Activated CD4-positive, alpha-beta T cell treated with anti-CD3 and anti-CD28 coated beads for 4 hours (primary cell): ENCODE data around the gene SFI1.
A peak's percentile ranks its signal among the peaks of the same experiment; 100 is the strongest.
"Not testable (repeated sequence)": the region's sequence is repeated elsewhere in the genome, so short reads cannot be mapped to it uniquely, and the experiment has no call there.

Experiments used
- DNase-seq, 2 donors: peaks; one replicate each; pipeline ENCODE4 v3.0.0-alpha.2; 2020

The SFI1 gene, protein sequence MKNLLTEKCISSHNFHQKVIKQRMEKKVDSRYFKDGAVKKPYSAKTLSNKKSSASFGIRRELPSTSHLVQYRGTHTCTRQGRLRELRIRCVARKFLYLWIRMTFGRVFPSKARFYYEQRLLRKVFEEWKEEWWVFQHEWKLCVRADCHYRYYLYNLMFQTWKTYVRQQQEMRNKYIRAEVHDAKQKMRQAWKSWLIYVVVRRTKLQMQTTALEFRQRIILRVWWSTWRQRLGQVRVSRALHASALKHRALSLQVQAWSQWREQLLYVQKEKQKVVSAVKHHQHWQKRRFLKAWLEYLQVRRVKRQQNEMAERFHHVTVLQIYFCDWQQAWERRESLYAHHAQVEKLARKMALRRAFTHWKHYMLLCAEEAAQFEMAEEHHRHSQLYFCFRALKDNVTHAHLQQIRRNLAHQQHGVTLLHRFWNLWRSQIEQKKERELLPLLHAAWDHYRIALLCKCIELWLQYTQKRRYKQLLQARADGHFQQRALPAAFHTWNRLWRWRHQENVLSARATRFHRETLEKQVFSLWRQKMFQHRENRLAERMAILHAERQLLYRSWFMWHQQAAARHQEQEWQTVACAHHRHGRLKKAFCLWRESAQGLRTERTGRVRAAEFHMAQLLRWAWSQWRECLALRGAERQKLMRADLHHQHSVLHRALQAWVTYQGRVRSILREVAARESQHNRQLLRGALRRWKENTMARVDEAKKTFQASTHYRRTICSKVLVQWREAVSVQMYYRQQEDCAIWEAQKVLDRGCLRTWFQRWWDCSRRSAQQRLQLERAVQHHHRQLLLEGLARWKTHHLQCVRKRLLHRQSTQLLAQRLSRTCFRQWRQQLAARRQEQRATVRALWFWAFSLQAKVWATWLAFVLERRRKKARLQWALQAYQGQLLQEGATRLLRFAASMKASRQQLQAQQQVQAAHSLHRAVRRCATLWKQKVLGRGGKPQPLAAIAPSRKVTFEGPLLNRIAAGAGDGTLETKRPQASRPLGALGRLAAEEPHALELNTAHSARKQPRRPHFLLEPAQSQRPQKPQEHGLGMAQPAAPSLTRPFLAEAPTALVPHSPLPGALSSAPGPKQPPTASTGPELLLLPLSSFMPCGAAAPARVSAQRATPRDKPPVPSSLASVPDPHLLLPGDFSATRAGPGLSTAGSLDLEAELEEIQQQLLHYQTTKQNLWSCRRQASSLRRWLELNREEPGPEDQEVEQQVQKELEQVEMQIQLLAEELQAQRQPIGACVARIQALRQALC

DNA sequence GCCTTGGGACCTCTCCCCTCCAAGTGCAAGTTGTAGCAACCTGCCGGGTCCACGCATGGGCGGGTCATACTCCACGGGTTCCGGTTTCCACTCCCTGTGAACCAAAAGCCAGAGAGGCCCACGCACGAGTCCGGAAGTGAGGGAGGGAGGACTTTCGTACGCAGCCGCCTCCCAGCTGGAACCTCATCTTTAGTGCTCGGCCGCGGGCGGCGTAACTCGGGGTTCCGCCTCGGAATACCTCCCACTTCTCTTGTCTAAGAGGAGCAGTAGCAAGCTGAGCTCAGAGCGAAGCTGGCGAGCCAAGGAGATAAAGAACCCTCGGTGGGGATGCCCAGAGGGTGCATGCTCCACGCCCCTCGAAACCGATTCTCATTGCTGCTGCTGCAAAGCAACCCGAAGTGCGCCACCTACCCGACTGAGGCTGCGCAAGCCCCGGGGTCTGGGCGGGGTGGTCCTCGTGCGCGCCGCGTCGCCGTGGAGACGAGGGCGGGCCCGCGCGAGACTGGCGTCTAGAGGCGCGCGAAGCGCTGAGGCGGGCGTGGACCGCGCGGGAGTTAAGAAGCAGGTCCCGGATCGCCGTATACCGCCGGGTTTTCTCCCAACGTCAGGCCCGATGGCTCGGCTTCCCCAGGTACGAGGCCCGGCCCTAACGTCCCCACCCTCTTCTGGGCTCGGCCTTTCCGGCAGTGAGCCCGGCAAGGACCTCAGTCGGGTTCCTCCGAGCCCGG lies at the start of gene SFI1:
Gene SFI1 (plus strand): TSS at position 530 of the 728 bp plus-strand sequence. CDS start 11,749 bp downstream, outside the sequence.
- DNase-seq = peak; percentile 94 to 95

DNA sequence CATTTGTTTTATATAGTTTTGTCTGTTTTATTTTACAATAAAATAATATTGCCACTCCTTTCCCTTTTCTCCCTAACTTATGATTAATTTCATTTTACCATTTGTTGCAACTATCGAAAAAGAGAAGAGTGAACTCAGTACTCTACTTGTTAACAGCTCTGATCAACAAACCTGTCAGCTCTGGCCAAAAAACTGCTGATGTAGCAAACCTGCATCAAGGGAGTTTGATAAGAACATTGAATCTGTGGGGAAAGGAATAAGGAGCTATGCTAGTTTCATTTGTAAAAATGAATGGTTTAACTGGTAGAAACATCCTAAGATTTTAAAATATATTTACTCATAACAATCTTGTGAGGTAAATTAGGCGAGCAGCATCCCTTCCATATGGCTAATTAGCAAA lies 49.6 kb upstream of the SFI1 start:
- DNase-seq = no peak

DNA sequence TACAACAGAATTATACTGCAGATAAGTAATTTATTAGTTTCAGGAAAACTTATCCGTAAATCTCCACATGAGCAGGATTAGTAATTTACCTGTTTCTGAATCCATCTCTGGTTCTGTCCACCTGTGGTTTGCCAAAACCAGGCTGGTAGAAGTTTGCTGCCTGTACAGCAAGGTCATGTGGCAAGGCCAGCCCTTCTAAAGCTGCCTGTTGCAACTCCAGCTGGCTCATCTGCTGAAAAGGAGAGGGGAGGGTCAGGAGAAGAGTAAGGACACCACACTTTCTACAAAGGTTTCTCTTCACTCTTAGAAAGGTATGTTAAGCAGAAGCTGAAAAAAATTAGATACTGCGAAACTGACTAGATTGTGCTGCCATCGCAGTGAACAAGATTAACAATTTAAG lies 49.0 kb upstream of the SFI1 start:
- DNase-seq = no peak

DNA sequence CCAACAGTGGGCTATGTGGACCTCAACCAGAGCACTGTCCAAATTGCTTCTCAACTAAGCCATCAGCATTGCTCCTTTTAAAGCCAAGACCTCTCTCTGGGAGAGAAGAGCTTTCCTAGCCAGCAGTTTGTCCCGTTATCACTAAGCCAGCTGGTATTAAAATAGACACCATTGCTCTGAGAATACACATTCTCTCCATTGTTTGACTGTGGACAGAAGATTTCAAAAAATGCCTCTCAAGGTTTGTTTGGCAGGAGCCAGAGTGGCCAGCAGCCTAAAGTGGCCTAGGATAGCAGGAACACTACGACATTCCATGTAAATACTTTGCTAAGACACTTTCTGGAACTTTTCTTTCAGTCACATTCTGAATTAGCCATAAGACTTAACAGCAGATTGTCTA lies 48.0 kb upstream of the SFI1 start:
- DNase-seq = no peak

DNA sequence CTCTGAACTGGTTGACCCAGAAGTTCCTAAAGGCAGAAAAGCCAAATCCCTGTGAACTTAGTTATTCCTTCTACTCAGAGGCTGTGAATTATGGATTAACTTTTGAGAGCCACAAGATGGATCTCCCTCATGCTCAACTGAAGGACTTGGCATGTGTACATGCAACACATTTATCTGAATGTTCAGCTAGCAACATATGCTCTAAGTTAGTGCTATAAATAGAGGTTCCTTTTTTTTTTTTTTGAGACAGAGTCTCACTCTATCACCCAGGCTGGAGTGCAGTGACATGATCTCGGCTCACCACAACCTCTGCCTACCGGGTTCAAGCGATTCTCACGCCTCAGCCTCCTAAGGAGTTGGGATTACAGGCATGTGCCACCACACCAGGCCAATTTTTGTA lies 46.8 kb upstream of the SFI1 start:
- DNase-seq = no peak

DNA sequence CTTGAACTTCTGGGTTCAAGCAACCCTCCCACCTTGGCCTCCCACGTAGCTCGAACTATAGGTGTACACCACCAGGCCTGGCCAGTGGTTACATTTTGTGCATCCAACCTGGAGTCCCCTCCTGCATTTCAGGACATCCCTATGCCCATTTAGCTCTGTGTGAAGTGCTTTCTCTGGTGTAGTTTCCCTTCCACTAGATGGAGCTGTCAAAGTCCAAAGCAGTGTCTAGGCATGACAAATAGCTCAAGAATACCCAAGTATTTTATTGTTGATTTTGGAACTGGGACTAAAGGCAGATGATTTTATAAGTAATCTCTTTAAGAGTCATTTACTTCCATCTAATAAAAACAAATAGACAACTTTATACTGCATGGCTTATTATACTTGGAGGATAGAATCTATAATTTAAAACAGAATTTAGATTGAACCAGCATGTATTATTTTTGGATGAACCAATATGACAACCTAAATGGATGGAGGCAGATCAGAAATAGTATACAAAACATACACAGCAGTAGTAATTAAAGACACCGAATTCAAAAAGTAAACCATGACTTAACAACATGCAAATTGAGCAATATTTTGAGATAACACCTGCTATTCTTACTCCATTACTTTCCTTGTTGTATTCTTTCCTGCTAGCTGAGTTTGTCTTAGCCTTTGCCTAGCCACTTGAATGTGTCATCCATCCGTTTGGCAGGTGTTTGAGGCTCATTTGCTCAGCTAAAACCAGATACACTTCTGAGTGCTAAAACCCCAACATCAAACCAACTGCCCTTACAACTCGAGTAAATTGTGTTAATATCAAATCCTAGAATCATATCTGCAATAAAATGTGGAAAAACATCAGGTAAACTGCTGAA lies 44.4 kb upstream of the SFI1 start:
- peak in 1 of 2 donors; percentile 12 for DNase-seq

DNA sequence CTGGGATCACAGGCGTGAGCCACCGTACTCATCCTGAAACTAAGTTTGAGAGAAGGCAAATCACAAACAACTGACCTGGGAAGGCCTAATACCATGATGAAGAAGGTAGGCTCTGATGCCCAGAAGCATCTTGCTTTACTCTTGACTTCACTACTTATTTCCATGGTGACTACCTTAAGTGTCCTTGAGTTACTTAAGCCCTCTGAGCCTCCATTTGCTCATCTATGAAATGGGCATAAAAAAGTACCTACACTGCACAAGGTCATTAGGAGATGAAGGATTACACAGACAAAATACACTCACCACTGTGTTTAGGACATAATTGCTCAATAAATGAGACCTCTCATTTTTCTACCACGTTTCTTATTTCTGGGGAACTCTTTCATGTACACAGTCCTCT lies 34.6 kb upstream of the SFI1 start:
- DNase-seq = no peak

DNA sequence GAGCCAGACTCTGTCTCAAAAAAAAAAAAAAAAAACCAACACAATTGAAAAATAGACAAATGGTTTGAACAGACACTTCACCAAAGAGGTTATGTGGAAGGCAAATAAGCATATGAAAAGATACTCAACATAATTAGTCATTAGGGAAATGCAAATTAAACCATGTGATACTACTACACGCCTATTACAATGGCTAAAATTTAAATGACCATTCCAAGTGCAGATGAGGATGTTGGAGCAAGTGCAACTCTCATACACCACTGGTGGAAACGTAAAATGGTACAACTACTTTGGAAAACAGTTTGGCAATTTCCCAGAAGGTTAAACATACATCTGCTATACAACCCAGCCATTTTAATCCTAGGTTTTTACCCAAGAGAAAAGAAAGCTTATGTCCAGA lies 31.0 kb upstream of the SFI1 start:
- DNase-seq = no peak

DNA sequence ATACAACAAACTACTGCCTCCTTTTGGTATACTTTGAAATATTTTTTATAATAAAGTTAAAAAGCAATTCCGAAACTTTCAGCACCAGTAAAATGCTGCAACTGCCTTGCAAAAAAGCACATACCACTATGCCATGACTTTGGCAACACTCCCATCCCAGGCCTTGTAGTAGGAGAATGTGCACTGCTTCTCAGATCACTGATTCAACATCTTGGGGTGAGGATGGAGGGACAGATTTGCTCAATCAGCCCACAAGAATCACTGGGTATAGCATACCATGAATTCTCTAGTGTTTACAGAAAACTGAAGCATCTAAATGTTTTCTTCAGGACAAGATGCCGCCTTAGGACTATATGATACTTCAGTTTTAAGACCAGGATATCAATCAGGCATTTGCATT lies 21.6 kb upstream of the SFI1 start:
- DNase-seq = no peak

DNA sequence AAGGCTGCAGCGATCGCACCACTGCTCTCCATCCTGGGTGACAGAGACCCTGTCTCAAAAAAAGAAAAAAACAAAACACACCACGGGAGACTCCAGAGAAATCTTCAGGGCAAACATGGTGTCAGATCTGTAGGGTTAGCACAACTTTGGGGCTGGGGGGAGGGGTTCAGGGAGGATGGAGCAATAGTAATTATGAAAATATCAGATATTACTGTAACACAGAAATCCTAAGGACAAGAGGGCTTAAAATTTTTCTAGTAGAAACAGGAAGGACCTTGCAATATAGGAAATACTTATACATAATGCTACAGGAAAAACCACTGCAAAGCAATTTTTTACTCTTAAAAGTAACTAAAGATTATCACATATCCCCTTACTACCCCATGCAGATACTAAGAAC lies 20.5 kb upstream of the SFI1 start:
- DNase-seq = no peak

DNA sequence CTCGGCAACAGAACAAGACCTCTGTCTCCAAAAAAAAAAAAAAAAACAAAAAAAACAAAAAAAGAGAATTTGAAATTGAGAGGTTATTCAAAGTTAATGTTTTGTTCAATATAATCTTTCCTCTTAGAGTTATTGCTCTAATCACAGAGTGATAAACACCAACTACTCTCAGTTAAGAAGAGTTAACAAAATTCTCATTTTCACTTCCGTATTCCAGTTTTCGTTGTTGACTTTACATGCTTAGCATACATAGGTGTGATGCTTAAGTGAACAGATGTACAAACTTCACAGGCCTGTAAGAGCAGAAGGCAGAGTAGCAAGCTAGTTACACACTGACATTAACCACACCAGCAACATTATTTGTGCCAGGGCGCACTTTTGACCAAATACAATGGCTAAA lies 19.0 kb upstream of the SFI1 start:
- DNase-seq = no peak

DNA sequence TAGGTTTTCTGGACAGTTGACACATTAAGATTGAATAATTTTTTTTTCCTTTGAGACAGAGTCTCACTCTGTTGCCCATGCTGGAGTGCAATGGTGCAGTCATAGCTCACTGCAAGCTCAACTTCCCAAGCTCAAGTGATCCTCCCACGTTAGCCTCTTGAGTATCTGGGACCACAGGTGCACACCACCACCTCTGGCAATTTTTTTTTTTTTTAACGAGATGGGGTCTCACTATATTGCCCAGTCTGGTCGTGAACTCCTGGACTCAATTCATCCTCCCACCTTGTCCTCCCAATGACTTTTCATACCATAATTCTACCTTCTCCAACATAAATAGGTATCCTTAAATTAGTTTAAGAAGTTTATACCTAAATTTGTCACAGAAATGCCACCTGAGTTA lies 15.2 kb upstream of the SFI1 start:
- DNase-seq = no peak

DNA sequence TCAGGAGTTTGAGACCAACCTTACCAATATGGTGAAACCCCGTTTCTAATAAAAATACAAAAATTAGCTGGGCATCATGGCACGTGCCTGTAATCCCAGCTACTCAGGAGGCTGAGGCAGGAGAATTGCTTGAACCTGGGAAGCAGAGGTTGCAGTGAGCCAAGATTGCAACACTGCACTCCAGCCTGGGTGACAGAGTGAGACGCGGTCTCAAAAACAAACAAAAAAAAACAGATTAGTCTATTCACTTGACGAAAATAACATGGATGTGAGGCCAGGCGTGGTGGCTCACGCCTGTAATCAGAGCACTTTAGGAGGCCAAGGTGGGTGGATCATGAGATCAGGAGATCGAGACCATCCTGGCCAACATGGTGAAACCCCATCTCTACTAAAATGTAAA lies 13.9 kb upstream of the SFI1 start:
- DNase-seq = not testable (repeated sequence)

DNA sequence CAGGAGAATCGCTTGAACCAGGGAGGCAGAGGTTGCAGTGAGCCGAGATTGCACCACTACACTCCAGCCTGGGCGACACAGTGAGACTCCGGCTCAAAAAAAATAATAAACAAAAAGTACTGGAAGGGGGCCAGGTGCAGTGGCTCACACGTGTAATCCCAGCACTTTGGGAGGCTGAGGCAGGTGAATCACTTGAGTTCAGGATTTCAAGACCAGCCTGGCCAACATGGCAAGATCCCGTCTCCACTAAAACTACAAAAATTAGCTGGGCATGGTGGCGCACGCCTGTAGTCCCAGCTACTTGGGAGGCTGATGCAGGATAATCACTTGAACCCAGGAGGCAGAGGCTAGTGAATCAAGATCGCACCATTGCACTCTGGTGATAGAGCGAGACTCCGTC lies 10.0 kb upstream of the SFI1 start:
- DNase-seq = not testable (repeated sequence)

DNA sequence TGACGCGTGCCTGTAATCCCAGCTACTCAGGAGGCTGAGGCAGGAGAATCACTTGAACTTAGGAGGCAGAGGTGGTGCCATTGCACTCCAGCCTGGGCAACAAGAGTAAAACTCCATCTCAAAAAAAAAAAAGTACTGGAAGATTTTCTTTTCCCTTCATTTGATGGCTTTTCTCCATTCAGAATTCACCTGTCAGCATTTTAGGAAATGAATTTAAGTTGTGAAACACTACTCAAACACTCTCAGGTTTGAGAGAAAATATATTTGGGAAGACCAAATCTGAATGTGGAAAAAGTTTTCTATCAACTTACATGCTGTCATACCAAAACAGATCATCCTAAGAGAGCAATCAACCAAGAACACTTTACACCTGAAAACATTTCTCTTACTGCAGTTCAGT lies 9.4 kb upstream of the SFI1 start:
- no peak for DNase-seq

DNA sequence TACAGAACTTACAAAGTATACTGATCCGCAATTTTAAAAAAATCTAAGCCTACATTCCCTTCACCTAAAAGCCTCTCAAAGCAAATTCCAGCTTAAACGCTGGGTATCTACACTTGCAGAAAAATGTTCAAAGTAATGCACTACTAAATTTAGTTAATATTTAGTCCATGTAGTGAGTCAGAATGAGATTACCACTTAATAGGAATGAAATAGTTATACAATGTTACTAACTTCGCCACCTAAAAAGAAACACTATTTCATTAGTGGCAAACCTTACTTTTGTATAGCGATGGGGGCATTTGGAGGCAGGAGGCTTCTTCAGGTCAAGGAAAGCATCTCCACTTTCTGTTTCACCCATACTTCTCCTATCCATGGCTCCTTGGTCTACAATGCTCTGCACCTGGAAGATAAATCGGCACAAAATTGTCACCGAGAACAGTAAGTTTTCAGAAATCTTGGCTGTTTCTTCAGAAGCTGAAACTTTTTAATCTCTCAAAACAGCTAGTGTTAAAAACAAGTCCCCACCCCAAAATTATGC lies 7.9 kb upstream of the SFI1 start:
- DNase-seq = no peak

DNA sequence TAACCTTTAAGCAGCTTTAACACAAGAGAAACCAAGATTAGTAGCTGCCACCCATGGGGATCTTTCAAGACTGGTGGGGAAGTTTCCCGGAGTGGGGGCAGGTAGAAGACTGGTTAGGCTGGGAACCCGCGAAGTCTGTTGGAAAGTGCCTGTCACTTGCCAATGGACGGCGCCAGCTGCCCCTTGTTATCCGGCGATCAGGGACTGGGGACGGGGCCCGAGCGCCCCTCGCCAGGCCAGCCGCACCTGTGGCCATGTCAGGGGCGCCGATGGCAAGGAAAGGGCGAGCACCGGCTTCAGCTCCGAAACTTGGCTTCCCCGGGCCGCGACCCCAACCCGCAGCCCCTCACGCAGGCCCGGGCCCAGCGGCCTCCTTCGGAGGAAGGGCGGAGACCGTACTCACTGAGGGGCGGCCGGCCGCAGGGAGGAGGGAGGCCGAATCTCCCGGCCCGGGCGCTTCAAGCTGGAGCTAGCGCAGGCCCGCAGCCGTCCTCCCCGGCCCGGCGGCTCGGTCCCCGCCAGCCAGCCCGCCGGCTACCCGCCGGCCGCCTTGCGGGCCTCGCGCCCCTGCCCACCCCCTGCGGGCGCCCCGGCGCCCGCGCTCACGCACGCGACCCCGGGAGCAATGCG lies 7.2 kb upstream of the SFI1 start:
- peak; percentile 22 to 30 for DNase-seq

DNA sequence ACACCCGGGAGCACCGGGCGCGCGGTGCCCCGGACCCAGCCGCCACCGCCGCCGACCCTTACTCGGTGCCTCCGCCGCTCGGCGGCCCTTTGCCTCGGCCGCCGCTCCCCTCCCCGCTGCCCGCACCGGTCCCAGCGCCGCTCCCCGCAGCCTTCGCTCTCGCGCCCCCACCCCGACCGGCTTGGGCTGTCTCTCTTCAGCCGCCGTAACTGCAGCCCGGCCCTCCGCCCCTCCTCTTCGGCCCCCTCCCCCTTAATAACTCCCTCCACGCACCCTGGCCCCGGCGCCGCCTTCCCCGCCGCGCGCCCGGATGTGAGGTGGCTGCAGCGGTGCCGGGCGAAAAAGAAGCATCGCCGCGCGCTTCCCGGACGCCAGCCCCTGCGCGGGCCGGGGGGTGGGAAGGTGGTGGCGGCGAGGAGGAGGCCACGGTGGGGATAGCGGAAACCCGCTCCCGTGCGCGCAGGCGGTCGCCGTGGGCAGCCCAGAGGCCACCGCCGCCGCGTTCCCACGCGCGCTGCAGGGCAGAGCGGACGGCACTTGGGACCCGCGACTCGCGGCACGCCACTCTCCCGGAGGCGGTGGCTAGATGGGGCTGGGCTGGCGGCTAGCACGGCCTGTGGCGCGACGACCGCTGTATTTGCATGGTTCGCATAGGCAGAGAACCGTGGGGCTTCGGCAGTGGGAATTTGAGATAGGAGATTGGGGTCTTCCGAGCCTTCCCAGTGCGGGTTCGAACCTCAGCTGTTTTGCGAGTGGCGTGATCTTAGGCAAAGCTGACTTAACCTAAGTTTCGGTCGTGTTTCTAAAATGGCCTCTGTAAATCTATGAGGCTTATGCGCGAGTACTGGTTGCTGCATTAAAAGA lies 6.5 kb upstream of the SFI1 start, which contains the start of gene EIF4ENIF1:
Gene EIF4ENIF1 (minus strand): TSS at position 211 of the 864 bp plus-strand sequence. CDS start 1,124 bp downstream, outside the sequence.
- DNase-seq = peak; percentile 82 to 84

DNA sequence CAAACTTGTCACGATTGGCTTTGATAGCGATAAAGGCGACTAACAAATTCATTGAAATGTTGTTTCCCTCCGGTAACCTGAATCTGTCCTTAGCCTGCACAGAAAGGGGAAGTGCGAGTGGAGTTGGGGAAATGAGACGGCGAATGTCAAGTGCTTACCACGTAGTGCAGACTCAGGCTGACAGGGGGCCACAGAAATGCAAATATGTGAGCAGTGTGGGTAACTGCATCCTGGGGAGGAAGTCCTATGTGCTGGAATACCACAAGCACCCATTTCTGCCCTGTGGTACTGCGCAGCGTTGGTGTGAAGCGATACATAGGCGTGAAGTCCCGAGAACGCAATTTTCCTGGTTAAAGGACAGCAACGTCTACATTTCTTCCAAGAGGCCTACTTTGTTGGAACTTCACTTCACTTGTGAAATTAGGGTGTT lies 5.8 kb upstream of the SFI1 start:
- DNase-seq = peak; percentile 37 to 46
